ENCODE measurements around the gene DSG3. TPM values are rescaled to one million over a fixed set of nuclear protein-coding genes. Genes with fewer than 3 reads are reported as not detected.

The DSG3 gene
- total and polyA plus RNA-seq, 4 donors = 0.03 to 0.09 TPM; not detected in 2

DNA sequence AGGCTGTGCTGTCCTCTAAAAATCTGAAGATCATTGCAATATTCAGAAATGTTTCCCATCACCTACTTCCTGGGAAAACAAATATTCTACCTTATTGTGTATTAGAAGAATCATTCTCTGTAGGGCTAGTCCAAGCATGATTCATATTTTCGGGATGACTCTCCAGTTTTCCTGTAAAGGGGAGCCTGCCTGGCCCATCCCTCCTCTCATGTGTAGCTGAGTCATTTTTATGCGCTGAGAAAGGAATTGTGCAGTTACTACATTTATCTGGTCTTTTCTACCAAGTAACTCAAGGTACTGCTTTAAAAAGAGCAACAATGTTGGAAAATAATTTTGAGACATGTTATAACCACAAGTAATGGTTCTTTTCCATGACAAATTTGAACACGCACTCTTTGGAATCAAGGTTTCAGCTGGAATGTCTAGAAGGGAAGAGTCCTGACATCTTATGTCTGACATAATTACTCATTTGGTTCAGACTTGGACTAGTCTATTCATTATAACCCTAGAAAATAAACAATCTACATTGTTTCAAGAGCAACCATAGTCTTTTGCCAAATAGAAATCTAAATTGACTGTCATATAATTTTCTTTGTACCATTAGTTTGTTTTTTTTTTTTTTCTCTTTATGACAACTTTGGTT, 6.6 kb downstream of the DSG3 start:
- Histone ChIP-seq H3K27me3 (ENCODE audit: control insufficient read depth in 3 of 3, insufficient read depth in 3 of 3, low read length in 2 of 3) (no peaks in the 10 kb centered on the region), H3K9ac (ENCODE audit: insufficient read depth in 1 of 2, low read length in 2 of 2) (no peak overlapping the region), H3K27ac (ENCODE audit: low read depth in 1 of 2, low read length in 1 of 2) (no peak overlapping the region), H3K4me1 (ENCODE audit: control insufficient read depth in 5 of 5, insufficient read depth in 5 of 5, low read length in 5 of 5) (no peaks in the 10 kb centered on the region), H3K36me3 (ENCODE audit: control insufficient read depth in 4 of 4, insufficient read depth in 4 of 4, low read length in 4 of 4) (no peaks in the 10 kb centered on the region), H3K4me3 (no peak overlapping the region), H3K9me3 (ENCODE audit: control insufficient read depth in 4 of 4, insufficient read depth in 3 of 4, low read length in 3 of 4) (peaks cover 0 to 2% (median 0%) of the 10 kb centered on the region in 4 donors)
- TF ChIP-seq, protein P1, sequence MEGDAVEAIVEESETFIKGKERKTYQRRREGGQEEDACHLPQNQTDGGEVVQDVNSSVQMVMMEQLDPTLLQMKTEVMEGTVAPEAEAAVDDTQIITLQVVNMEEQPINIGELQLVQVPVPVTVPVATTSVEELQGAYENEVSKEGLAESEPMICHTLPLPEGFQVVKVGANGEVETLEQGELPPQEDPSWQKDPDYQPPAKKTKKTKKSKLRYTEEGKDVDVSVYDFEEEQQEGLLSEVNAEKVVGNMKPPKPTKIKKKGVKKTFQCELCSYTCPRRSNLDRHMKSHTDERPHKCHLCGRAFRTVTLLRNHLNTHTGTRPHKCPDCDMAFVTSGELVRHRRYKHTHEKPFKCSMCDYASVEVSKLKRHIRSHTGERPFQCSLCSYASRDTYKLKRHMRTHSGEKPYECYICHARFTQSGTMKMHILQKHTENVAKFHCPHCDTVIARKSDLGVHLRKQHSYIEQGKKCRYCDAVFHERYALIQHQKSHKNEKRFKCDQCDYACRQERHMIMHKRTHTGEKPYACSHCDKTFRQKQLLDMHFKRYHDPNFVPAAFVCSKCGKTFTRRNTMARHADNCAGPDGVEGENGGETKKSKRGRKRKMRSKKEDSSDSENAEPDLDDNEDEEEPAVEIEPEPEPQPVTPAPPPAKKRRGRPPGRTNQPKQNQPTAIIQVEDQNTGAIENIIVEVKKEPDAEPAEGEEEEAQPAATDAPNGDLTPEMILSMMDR (IDR thresholded peaks at IDR 0.05; ENCODE audit: control extremely low read depth, extremely low read depth) = no peak
- ATAC-seq (ENCODE audit: insufficient read depth, low FRiP score) = no peak
- 52 to 78% methylated on average over 3 of the region's 3 CpGs for WGBS, 2 donors
- no peak for DNase-seq

DNA sequence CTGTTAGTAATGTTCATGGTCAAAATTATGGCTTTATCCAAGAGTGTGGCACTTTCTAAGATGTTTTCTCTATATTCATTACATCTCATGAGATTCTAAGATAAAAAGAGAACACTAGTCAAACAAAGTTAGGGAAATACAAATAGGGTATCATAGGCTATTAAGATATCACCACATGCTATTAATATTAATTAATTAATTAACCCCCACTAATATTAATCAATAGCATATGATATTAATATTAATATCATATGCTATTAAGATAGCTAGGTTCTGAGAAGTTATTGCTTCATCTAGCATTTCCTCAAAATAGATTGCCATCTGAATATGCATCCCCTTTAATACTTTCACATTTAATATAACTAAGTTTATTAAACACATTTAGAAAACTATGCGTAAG, 22.1 kb downstream of the DSG3 start:
- Histone ChIP-seq H3K36me3 (ENCODE audit: control insufficient read depth in 4 of 4, insufficient read depth in 4 of 4, low read length in 4 of 4) (no peaks in the 10 kb centered on the region), H3K9ac (ENCODE audit: insufficient read depth in 1 of 2, low read length in 2 of 2) (no peak overlapping the region), H3K4me1 (ENCODE audit: control insufficient read depth in 5 of 5, insufficient read depth in 5 of 5, low read length in 5 of 5) (no peaks in the 10 kb centered on the region), H3K27me3 (ENCODE audit: control insufficient read depth in 3 of 3, insufficient read depth in 3 of 3, low read length in 2 of 3) (no peaks in the 10 kb centered on the region), H3K9me3 (ENCODE audit: control insufficient read depth in 4 of 4, insufficient read depth in 3 of 4, low read length in 3 of 4) (no peaks in the 10 kb centered on the region), H3K27ac (ENCODE audit: low read depth in 1 of 2, low read length in 1 of 2) (no peak overlapping the region), H3K4me3 (no peak overlapping the region)
- no peak for ATAC-seq (ENCODE audit: insufficient read depth, low FRiP score)
- TF ChIP-seq, protein P1 (IDR thresholded peaks at IDR 0.05; ENCODE audit: control extremely low read depth, extremely low read depth) = no peak
- no peak for DNase-seq
- 93 to 94% methylated on average over 1 of the region's 1 CpG for WGBS, 2 donors

DNA sequence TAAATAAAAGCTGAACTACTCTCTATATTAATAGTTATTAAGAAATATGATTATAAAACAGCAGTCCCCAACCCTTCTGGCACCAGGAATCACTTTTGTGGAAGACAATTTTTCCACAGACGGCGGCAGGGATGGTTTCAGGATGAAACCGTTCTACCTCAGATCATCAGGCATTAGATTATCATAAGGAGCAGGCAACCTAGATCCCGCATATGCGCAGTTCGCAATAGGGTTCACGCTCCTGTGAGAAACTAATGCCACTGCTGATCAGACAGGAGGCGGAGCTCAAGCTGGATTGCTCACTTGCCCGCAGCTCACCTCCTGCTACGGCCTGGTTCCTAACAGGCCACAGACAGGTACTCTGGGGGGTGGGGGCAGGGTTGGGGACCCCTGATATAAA, 31.1 kb downstream of the DSG3 start:
- H3K9me3 ChIP-seq (ENCODE audit: control insufficient read depth in 4 of 4, insufficient read depth in 3 of 4, low read length in 3 of 4) = peaks cover 0 to 2% (median 0%) of the 10 kb centered on the region in 4 donors
- no peak for ATAC-seq (ENCODE audit: insufficient read depth, low FRiP score)
- H3K4me1 ChIP-seq (ENCODE audit: control insufficient read depth in 5 of 5, insufficient read depth in 5 of 5, low read length in 5 of 5) = no peaks in the 10 kb centered on the region
- no peak for DNase-seq
- no peaks in the 10 kb centered on the region for H3K27me3 ChIP-seq (ENCODE audit: control insufficient read depth in 3 of 3, insufficient read depth in 3 of 3, low read length in 2 of 3)
- no peak overlapping the region for H3K9ac ChIP-seq (ENCODE audit: insufficient read depth in 1 of 2, low read length in 2 of 2)
- no peak overlapping the region for H3K27ac ChIP-seq (ENCODE audit: low read depth in 1 of 2, low read length in 1 of 2)
- 92 to 97% methylated on average over 10 of the region's 10 CpGs for WGBS, 2 donors
- H3K36me3 ChIP-seq (ENCODE audit: control insufficient read depth in 4 of 4, insufficient read depth in 4 of 4, low read length in 4 of 4) = no peaks in the 10 kb centered on the region
- no peak overlapping the region for H3K4me3 ChIP-seq
- TF ChIP-seq, protein P1 (IDR thresholded peaks at IDR 0.05; ENCODE audit: control extremely low read depth, extremely low read depth) = no peak

DNA sequence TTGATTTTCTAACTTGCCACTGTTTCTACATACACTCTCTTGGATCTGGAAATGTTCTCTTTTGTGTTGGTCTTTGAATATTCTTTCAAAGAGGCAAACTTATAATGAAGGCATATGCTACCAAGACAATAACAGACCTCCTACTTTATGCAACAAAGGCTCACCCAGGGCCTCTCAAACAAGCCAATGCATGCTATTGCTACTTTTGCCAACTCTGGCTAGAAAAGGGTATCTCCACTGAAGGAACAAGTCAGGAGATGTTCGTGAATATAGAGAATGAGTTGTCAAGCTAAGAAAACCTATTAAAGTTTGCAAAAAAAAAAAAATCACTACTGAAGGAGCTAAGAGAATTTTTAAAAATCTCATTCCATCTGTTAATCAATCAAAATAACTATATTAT, 34.5 kb downstream of the DSG3 start:
- ATAC-seq (ENCODE audit: insufficient read depth, low FRiP score) (no peak), DNase-seq (no peak)
- Histone ChIP-seq H3K9ac (ENCODE audit: insufficient read depth in 1 of 2, low read length in 2 of 2) (no peak overlapping the region), H3K9me3 (ENCODE audit: control insufficient read depth in 4 of 4, insufficient read depth in 3 of 4, low read length in 3 of 4) (peaks cover 0 to 2% (median 0%) of the 10 kb centered on the region in 4 donors), H3K36me3 (ENCODE audit: control insufficient read depth in 4 of 4, insufficient read depth in 4 of 4, low read length in 4 of 4) (no peaks in the 10 kb centered on the region), H3K27me3 (ENCODE audit: control insufficient read depth in 3 of 3, insufficient read depth in 3 of 3, low read length in 2 of 3) (no peaks in the 10 kb centered on the region), H3K4me1 (ENCODE audit: control insufficient read depth in 5 of 5, insufficient read depth in 5 of 5, low read length in 5 of 5) (no peaks in the 10 kb centered on the region), H3K4me3 (no peak overlapping the region), H3K27ac (ENCODE audit: low read depth in 1 of 2, low read length in 1 of 2) (no peak overlapping the region)
- 89 to 92% methylated on average over 1 of the region's 1 CpG for WGBS, 2 donors
- TF ChIP-seq, protein P1 (IDR thresholded peaks at IDR 0.05; ENCODE audit: control extremely low read depth, extremely low read depth) = no peak
